ENCODE data around the gene SLC26A4. TPM values are rescaled to one million over a fixed set of nuclear protein-coding genes. Genes with fewer than 3 reads are reported as not detected.
A peak's percentile ranks its signal among the peaks of the same experiment; 100 is the strongest.

The SLC26A4 gene
- total RNA-seq, 1 donor from 2014 or later = 0.57 TPM

DNA sequence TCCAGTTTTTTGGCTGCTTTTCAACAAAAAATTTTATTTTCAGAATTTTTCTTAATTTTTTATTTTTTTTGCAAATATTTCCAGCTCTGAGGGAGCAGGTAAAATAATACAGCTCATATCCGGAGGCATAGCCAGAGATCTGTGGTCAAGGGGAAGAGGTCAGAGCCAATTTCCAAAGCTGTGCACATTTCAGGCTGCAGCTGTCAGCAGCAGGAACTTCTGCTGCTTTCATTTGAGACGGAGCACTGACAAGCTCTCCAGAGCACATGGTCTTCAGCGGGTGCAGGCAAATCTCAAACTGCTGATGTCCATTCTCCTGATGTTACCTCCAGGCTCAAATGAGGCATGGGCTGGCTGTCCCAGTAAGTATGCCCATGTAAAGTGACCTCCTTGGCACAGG is 31.1 kb downstream of the SLC26A4 start:
- Histone ChIP-seq H3K9ac (ENCODE audit: low read length) (no peak overlapping the region), H2AFZ (ENCODE audit: low read depth, low read length) (no peak overlapping the region), H3K36me3 (ENCODE audit: insufficient read depth, low read length) (no peaks in the 10 kb centered on the region), H3K27me3 (ENCODE audit: insufficient read depth, low read length) (no peaks in the 10 kb centered on the region), H3K9me3 (ENCODE audit: insufficient read depth, low read depth, low read length) (no peaks in the 10 kb centered on the region), H3K4me2 (ENCODE audit: low read length) (peak overlapping the region; percentile 70), H4K20me1 (ENCODE audit: insufficient read depth, low read length) (no peaks in the 10 kb centered on the region), H3K4me3 (ENCODE audit: insufficient read depth, low read depth, low read length) (peak overlapping the region; percentile 37), H3K4me1 (ENCODE audit: insufficient read depth, low read length) (peaks cover 50% of the 10 kb centered on the region), H3K79me2 (ENCODE audit: insufficient read depth, low read length) (no peaks in the 10 kb centered on the region), H3K27ac (ENCODE audit: low read depth, low read length) (no peak overlapping the region)
- Mint-ChIP-seq H3K27ac (ENCODE audit: unreplicated experiment) (no peak overlapping the region), H3K36me3 (ENCODE audit: low read depth, unreplicated experiment) (no peaks in the 10 kb centered on the region), H3K9me3 (ENCODE audit: unreplicated experiment) (no peaks in the 10 kb centered on the region), H3K4me3 (ENCODE audit: unreplicated experiment) (no peak overlapping the region), H3K4me1 (ENCODE audit: low read depth, unreplicated experiment) (peaks cover 31% of the 10 kb centered on the region), H3K27me3 (ENCODE audit: low read depth, unreplicated experiment) (peaks cover 3% of the 10 kb centered on the region)
- FAIRE-seq (no peak), DNase-seq (ENCODE audit: low read depth) (peak; percentile 67)
- TF ChIP-seq EZH2 (IDR thresholded peaks at IDR 0.05; ENCODE audit: insufficient read depth, low read length) = no peak
- TF ChIP-seq, protein P1, sequence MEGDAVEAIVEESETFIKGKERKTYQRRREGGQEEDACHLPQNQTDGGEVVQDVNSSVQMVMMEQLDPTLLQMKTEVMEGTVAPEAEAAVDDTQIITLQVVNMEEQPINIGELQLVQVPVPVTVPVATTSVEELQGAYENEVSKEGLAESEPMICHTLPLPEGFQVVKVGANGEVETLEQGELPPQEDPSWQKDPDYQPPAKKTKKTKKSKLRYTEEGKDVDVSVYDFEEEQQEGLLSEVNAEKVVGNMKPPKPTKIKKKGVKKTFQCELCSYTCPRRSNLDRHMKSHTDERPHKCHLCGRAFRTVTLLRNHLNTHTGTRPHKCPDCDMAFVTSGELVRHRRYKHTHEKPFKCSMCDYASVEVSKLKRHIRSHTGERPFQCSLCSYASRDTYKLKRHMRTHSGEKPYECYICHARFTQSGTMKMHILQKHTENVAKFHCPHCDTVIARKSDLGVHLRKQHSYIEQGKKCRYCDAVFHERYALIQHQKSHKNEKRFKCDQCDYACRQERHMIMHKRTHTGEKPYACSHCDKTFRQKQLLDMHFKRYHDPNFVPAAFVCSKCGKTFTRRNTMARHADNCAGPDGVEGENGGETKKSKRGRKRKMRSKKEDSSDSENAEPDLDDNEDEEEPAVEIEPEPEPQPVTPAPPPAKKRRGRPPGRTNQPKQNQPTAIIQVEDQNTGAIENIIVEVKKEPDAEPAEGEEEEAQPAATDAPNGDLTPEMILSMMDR (IDR thresholded peaks at IDR 0.05; ENCODE audit: insufficient read depth, low read depth, low read length) = no peak

DNA sequence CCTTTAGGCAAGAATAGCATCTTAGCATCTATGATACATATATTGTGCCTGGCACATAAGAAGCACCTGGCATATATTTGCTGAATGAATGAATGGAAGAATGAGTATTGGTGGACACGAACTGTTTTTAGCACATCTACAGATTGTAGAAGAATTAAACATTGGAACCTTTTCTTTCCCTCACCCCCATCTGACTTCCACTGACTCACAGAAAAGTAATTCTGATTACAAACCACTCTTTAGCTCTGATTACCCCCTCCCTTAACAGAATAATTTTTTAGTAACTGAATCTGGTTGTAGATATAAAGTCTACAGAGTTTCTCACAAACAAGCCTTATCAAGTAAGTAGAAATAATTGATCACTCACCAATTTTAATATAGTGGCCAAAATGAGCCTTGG is 31.9 kb downstream of the SLC26A4 start:
- Histone ChIP-seq H3K9me3 (ENCODE audit: insufficient read depth, low read depth, low read length) (no peaks in the 10 kb centered on the region), H2AFZ (ENCODE audit: low read depth, low read length) (no peak overlapping the region), H3K79me2 (ENCODE audit: insufficient read depth, low read length) (no peaks in the 10 kb centered on the region), H3K4me2 (ENCODE audit: low read length) (peak overlapping the region; percentile 70), H3K9ac (ENCODE audit: low read length) (no peak overlapping the region), H3K36me3 (ENCODE audit: insufficient read depth, low read length) (no peaks in the 10 kb centered on the region), H3K27me3 (ENCODE audit: insufficient read depth, low read length) (no peaks in the 10 kb centered on the region), H3K4me1 (ENCODE audit: insufficient read depth, low read length) (peaks cover 44% of the 10 kb centered on the region), H3K4me3 (ENCODE audit: insufficient read depth, low read depth, low read length) (peak overlapping the region; percentile 37), H4K20me1 (ENCODE audit: insufficient read depth, low read length) (no peaks in the 10 kb centered on the region), H3K27ac (ENCODE audit: low read depth, low read length) (no peak overlapping the region)
- no peaks in the 10 kb centered on the region for H3K27me3 Mint-ChIP-seq (ENCODE audit: low read depth, unreplicated experiment)
- peak; percentile 58 for DNase-seq (ENCODE audit: low read depth)
- peaks cover 26% of the 10 kb centered on the region for H3K4me1 Mint-ChIP-seq (ENCODE audit: low read depth, unreplicated experiment)
- no peaks in the 10 kb centered on the region for H3K36me3 Mint-ChIP-seq (ENCODE audit: low read depth, unreplicated experiment)
- H3K4me3 Mint-ChIP-seq (ENCODE audit: unreplicated experiment) = no peak overlapping the region
- FAIRE-seq = no peak
- no peaks in the 10 kb centered on the region for H3K9me3 Mint-ChIP-seq (ENCODE audit: unreplicated experiment)
- TF ChIP-seq EZH2 (IDR thresholded peaks at IDR 0.05; ENCODE audit: insufficient read depth, low read length) = no peak
- TF ChIP-seq, protein P1 (IDR thresholded peaks at IDR 0.05; ENCODE audit: insufficient read depth, low read depth, low read length) = no peak
- no peak overlapping the region for H3K27ac Mint-ChIP-seq (ENCODE audit: unreplicated experiment)

DNA sequence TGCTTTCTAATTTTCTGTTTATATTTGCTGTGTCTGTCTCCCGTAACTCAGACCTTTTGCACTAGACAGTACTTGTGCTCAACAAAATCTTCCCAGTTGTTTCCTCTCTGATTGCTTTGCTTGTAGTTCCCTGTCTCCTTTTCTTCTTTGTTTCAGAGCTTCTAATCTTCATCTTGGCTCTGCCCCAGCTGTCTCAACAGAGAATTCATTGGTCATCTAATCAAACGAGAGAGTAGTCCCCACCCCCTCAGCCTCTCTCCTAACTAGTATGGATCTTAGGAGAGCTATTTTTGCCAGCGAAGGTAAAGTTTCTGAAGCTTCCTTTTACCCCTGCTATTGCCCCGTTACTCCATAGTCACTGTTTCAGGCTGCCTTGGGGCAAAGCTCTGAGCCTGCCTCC is 32.8 kb downstream of the SLC26A4 start:
- no peak for TF ChIP-seq EZH2 (IDR thresholded peaks at IDR 0.05; ENCODE audit: insufficient read depth, low read length)
- TF ChIP-seq, protein P1 (IDR thresholded peaks at IDR 0.05; ENCODE audit: insufficient read depth, low read depth, low read length) = no peak
- H3K27ac ChIP-seq (ENCODE audit: low read depth, low read length) = no peak overlapping the region
- Mint-ChIP-seq H3K27me3 (ENCODE audit: low read depth, unreplicated experiment) (no peaks in the 10 kb centered on the region), H3K9me3 (ENCODE audit: unreplicated experiment) (no peaks in the 10 kb centered on the region), H3K4me1 (ENCODE audit: low read depth, unreplicated experiment) (peaks cover 20% of the 10 kb centered on the region), H3K4me3 (ENCODE audit: unreplicated experiment) (no peak overlapping the region), H3K27ac (ENCODE audit: unreplicated experiment) (no peak overlapping the region), H3K36me3 (ENCODE audit: low read depth, unreplicated experiment) (no peaks in the 10 kb centered on the region)
- no peak overlapping the region for H3K9ac ChIP-seq (ENCODE audit: low read length)
- no peak for FAIRE-seq
- DNase-seq (ENCODE audit: low read depth) = no peak
- H2AFZ ChIP-seq (ENCODE audit: low read depth, low read length) = no peak overlapping the region
- no peaks in the 10 kb centered on the region for H4K20me1 ChIP-seq (ENCODE audit: insufficient read depth, low read length)
- H3K79me2 ChIP-seq (ENCODE audit: insufficient read depth, low read length) = no peaks in the 10 kb centered on the region
- H3K9me3 ChIP-seq (ENCODE audit: insufficient read depth, low read depth, low read length) = no peaks in the 10 kb centered on the region
- H3K4me3 ChIP-seq (ENCODE audit: insufficient read depth, low read depth, low read length) = no peak overlapping the region
- H3K4me2 ChIP-seq (ENCODE audit: low read length) = peak overlapping the region; percentile 70
- H3K27me3 ChIP-seq (ENCODE audit: insufficient read depth, low read length) = no peaks in the 10 kb centered on the region
- H3K36me3 ChIP-seq (ENCODE audit: insufficient read depth, low read length) = no peaks in the 10 kb centered on the region
- H3K4me1 ChIP-seq (ENCODE audit: insufficient read depth, low read length) = peaks cover 40% of the 10 kb centered on the region

Measured in astrocyte (in vitro differentiated cells and primary cell).